Dermis microvascular lymphatic vessel endothelial cell (primary cell): ENCODE data around the gene MYH9. TPM values are rescaled to one million over a fixed set of nuclear protein-coding genes. Genes with fewer than 3 reads are reported as not detected.
"Not testable (repeated sequence)": the region's sequence is repeated elsewhere in the genome, so short reads cannot be mapped to it uniquely, and the experiment has no call there.

ENCODE experiments used
- DNase-seq, 2 donors: peaks; one replicate each; pipeline versions ENCODE4 v3.0.0 to v3.0.0-alpha.2; 2010; ENCODE audit warnings: low read depth in 2 of 2
- total RNA-seq: library from RNA; depleted of rRNA; stranded (reverse); fragments of >200 nt; gene quantifications from 2 replicates; pipeline ENCODE4 v1.2.1, GENCODE V29; 2014

Gene MYH9
- total RNA-seq, 1 donor from 2014 or later, result 455 TPM

DNA sequence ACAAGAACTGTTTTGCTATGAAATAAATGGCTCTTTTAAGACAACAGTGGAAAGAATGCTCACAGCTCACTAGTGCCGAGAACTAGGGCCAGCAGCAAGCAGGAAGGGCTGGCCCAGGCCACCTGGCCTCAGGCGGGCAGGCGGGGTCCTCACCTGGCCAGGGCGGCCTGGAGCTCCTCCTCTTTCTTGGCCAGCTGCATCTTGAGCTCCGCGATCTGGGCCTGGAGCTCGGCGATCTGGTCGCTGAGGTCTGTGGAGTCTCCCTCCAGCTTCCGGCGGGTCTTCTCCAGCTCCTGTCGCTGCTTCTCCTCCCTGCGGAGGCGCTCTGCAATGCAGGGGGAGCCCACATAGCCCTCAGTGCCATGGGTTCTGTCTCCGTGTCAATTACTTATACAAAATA is 91.1 kb downstream of the MYH9 start:
- DNase-seq, result no peak

DNA sequence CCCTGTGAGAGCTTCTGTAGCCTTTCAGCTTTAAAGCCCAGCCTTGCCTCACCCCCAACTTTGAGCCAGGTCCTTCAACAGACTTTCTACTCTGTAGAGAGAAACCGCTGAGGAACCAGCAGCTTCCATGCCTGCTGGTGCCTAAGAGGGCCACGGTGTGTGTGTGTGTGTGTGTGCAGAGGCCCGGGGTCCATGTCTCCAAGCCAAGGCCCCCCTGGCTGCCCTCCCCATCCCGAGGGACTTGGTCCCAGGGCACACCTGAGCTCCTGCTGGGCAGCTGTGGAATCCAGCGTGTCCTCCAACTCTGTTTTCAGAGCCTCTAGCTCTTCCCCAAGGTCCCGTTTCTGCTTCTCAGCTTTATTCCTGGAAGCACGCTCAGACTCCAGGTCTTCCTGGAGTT is 92.5 kb downstream of the MYH9 start:
- DNase-seq, result no peak

DNA sequence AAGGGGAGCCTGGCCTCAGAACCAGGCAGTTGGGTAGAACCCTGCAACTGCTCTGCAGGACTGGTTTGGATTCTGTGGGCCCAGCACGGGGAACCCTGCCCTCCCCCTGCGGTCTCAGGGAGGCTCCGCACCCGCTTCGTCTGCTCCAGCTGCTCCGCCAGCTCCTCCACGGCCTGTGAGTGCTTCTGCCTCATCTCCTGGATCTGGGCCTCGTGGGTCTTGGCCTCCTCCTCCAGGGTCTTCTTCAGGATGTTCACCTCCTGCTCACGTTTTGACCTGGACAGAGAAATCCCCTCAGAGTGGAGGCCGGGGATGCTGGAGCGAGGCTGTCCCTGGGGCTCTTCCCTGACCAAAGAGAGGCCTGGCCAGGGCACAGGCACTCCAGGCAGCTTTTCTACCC is 93.0 kb downstream of the MYH9 start:
- DNase-seq, result no peak

DNA sequence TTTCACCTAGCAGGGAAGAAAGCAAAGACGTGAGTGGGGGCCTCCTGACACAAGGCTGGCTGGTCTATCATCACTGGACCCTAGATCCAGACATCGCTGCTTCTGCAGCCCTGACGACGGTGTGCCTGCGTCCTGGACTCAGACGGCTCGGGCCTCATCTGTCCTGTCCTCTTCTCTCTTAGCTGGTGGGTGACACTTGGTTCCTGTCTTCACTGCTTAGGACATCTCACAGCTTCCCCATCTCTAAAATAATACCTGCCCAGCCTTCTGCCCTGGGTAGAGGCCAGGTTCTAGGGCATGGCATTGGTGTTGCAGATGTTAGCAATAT is 93.5 kb downstream of the MYH9 start:
- no peak for DNase-seq

DNA sequence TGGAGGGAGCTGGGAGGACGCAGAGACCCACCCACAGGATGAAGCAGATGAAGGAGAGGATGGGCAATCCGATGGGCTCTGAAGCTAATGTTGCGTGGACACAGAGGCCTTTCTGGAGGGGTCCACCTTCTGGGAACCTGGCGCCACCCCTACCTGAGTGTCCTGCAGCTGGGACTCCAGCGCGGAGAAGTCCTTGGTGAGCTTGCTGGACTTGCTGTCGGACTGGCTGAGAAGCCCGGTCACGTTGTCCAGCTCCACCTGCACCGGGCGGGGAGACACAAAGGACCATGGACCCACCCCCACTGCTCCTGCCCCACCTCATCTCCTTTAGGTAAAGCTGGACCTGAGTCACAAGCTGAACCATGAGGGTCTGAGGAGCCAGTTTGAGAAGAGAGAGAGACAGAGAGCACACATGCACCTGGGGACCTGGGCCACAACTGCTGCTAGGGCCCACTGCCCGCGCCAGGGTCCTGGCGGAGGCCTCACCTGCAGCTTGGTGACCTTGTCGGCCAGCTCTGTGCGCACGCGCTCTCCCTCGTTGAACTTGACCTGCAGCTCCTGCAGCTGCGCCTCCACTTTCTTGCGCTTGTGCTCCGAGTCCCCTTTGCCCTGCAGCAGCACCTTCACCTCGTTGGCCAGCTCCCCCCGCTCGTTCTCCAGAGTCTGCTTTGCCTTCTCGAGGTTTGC is 94.0 kb downstream of the MYH9 start:
- no peak for DNase-seq

DNA sequence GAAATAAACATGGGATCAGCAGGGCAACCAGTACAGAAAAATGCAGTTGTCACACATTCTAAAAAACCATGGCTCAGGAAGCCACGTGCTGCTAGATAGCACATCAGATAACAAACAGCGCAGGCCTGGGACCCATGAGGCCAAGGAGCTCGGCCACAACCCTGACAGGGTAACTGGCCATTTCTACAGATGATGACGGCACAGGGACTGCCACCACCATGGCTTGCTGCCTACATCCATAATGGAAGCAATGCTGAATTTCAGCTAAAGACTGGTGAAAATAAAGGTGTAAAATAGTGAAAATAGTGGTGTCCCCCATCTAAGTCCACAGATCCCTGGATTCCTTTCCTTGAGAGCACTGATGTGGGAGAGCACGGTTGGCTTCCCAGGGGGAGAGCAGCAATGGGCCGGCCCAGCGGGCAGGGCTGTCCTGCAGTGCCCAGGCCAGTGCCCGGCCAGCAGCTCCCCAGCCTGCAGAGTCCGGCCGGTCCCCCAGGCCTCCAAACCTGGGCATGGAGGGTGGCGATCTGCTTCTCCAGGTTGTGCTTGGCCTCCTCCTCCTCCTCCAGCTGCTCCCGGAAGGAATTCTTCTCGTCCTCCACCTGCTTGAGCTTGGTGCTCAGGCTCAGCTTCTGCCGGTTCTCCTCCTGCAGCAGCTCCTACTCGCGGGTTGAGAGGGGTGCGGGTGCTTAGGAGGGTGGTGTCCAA is 94.8 kb downstream of the MYH9 start:
- no peak for DNase-seq

DNA sequence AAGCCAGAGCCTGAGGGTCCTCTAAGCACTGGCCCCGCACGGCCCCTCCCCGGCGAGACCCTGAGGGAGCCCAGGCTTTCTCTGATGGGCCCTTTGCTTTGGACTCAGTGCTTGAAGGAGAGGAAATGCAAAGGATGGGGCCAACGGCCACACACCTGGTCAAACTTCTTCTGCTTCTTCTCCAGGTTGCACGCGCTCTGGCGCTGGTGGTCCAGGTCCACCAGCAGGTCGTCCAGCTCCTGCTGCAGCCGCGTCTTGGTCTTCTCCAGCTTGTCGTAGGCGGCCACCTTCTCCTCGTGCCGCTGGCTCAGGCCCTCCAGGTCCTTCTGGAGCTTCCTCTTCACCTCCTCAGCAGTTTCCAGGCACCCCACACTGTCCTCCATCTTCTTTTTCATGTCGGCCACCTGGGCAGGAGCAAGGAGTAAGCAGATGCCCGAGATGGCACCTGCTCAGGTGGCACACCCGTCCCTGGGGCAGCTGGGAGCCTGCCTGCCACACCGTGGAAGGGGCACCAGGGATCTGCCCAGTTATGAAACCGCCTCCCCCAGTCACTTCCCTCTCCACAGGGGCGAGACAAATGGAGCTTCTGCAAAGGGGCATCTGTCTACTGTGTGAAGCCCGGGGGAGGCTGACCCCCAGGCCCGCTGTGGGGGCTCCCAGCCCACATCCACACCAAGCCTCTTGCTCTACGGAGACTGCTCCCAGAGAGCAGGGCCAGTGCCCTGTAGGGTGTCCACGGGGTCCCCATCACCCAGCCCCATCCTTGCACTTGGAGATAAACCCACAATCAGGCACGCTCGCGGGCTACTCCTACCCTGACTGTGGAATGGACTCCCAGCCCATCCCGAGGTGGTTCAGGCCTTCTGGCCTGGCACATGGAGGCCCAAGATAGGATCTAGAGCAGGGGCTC is 95.7 kb downstream of the MYH9 start:
- DNase-seq, result no peak

DNA sequence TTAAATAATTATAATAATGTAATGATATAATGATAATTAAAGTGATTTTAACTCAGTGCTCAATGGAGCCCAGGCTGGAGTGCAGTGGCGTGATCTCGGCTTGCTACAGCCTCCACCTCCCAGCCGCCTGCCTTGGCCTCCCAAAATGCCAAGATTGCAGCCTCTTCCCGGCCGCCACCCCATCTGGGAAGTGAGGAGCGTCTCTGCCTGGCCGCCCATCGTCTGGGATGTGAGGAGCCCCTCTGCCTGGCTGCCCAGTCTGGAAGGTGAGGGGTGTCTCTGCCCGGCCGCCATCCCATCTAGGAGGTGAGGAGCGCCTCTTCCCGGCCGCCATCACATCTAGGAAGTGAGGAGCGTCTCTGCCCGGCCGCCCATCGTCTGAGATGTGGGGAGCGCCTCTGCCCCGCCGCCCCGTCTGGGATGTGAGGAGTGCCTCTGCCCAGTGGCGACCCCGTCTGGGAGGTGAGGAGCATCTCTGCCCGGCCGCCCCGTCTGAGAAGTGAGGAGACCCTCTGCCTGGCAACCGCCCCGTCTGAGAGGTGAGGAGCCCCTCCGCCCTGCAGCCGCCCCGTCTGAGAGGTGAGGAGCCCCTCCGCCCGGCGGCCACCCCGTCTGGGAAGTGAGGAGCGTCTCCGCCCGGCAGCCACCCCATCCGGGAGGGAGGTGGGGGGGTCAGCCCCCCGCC is 97.2 kb downstream of the MYH9 start:
- DNase-seq, result not testable (repeated sequence)

DNA sequence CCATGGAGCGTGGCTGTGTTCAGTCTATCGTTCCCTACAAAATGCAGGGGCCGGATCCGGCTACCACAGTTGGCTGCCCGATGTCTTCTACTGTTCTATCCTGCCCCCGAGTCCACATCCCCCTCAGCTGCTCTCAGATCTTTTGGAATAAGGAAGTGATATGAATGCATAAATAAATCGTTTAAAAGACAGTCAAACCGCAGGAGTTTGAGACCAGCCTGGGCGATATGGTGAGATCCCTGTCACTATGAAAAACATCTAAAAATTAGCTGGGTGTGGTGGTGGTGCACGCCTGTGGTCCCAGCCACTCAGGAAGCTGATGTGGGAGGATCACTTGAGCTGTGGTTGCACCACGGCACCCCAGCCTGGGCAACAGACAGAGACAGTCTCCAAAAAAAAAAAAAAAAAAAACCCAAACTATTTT is 97.8 kb downstream of the MYH9 start:
- DNase-seq, result not testable (repeated sequence)

DNA sequence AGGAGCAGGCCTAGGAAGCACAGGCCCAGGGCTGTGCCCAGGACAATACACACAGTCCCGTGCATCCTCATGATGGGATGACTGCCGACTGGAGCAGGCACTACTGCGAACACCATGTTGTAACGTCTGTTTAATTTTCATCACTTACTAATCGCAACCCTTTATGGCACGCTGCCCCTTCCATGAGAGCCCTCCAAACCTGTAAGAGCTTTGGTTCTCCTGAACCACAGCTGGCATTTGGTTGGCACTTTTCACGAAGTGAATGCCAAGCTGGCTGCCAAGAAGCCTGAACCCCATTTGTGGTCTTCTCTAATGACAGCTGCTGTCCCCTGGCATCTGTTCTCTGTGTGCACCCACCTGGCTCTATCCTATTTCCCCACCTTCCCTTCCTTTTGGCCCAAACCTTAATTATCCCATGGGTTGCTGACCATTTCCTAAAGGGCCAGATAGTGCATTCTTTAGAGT is 98.3 kb downstream of the MYH9 start:
- no peak for DNase-seq

DNA sequence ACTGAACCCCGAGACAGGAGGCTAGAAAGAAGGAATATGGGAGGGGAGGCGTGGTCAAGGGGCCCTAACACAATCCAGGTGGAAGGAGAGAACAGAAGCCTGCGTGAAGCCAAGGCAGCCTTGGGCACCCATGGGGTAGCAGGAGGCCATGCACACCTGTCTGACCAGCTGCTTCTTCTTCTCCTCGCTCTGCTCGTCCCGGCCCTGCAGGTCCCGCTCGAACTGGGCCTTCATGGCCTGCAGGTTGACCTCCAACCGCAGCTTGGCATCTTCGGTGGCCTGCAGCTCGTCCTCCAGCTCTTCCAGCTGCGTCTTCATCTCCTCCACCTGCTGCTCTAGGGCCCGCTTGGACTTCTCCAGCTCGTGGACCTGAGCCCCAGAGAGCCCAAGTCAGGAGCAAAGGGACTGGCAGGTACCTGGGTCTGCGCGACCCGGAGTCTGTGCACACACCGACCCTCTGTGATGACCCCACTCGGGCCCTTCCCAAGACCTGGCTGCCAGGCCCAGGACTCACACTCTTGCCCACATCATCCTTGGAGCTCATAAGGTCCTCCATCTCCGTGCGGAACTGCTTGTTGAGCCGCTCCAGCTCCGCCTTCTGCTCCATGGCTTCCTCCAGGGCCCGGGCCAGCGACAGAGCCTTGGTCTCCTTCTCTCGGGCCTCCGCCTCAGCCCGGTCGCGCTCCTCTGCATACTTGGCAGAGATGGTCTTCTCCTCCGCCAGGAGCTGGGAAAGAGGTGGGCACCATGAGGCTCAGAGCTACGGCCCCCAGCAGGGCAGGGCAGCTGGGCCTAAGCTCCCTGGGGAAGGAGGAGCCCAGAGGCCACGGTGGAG is 99.0 kb downstream of the MYH9 start:
- DNase-seq, result no peak

DNA sequence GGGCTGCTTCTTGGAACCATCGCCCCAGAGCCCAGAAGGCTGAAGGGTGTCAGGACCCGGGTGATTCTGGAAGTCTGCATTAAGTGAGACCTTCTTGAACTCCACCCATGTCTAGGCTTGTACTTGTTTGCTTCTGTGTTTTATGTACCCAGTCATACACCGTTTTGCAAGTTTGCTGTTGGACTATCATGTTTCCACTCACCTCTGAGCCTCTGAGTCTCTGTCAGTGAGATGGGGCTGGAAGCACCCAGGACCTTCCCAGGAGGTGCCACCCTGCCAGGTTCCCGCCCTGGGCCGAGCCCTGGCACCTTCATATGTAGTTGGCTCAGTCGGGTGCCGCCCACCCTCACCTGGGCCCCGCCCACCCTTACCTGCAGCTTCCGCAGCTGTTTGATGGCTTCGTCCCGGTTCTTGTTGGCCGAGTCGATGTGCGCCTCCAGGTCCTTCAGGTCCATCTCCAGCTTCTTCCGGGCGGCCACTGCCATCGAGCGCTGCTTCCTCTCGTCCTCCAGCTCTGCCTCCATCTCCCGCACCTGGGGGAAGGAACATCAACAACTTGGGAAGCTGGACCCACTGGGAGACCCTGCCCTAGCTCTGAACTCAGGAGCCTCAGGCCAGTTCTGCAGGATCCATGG is 99.8 kb downstream of the MYH9 start:
- no peak for DNase-seq

DNA sequence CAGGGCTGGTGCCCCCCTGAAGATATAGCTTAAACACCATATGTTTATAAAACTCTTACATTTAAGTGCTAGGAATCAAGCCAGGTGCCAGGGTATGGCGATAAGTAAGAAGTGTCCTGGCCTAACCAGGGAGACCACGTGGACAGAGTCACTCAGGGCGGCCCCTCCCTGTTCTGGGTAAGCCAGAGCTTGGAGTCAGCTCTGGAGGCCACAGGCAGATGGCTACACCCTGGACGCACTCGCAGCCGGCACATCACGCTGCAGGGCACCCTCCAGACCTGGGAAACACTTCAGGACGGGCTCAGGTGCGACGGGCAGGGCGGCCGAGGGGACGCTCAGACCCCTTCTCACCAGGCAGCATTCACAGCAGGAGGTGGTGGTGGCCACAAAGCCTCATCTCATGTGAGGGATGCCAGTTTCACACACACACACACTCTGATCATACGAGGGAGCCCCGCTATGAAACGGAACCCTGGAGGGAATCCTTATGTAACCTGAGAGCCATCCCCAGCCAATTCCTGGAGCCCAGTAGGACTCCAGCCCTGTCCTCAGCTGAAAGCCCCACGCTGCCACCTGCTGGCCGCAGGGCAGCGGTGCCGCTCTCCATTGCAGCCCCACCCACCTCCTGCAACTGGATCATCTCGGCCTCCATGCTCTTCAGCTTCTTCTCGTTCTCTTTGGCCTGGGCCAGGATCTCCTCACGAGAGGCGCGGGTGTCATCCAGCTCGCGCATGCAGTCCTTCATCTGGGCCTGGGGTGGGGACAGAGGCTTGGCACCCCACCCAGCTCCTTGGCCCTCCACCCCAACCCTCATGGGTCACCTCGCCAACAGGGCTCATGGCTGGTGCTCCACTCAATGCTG is 101.4 kb downstream of the MYH9 start:
- DNase-seq, result peak; percentile 34 to 67

DNA sequence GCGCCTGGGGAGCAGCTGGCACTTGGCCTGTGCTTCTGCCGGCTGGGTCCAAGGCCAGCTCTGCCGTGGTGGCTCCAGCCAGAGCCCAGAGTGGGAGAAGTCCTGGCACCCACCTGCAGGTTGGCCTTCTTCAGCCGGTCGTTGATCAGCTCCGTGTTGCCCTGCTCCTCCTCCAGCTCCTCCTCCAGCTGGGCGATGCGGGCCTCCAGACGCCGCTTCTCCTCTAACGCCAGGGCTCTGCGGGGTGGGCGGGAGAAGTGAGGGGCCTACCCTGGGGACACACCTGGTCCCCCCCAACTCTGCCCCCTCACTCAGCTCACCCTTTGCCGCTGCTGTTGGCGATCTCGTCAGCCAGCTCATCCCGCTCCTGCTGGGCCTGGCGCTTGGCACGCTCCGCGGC is 102.2 kb downstream of the MYH9 start:
- no peak for DNase-seq

DNA sequence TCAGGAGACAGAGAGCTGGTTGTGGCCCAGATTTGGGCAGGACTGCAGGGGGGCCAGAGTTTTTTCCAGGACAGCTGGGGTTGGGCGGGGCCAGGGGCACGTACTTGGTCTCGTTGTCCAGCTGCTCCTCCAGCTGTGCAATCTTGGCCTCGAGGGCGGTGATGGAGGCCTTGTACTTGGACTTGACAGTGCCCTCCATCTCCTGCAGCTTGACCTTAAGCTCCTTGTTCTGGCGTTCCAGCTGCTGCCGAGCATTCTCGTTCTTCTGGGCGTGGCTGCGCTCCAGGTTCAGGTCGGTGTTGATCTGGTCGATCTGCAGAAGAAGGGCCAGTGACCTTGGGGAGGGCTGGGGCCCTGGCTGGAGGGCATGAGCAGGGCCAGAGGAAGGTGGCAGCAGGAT is 102.8 kb downstream of the MYH9 start:
- no peak for DNase-seq

DNA sequence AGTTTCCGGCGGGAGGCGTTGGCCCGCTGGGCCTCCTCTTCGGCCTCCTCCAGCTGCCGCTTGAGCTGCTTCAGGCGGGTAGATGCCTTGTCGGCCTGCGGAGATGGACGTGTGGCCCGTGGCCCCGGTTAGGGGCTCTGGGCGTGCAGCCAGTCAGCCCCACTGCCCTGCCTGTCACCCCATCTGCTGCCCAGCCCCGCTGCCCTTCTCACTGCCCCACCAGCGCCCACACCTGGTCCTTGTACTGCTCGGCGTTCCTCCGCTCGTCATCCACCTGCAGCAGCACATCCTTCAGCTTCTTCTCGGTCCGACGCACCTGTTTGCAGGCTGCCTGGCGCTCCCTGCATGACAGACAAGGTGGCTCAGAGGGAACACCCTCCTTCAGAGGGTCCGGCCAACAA is 103.6 kb downstream of the MYH9 start:
- DNase-seq, result no peak

DNA sequence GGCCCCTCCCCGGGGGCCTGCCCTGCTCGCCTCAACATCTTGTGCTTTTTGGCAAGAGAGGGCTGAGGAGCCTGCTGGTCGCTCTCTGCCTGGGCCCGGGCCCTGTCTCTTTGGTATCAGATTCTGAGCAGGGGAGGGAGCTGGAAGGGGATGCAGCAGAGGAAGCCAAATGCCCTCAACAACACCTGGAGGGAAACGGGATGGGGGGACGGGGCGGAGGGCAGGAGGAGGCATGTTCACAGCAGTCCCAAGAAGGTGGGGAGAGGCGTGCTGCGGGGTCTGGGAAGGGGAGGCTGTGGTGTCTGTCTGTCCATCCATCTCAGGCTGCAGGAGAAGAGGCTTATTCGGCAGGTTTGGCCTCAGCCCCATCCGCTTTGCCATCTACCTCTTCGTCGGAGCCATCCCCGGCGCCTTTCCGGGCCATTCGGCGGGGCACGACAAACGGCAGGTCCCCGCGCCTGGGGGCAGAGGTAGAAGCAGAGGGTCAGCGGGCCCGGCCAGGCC is 105.4 kb downstream of the MYH9 start:
- no peak for DNase-seq

DNA sequence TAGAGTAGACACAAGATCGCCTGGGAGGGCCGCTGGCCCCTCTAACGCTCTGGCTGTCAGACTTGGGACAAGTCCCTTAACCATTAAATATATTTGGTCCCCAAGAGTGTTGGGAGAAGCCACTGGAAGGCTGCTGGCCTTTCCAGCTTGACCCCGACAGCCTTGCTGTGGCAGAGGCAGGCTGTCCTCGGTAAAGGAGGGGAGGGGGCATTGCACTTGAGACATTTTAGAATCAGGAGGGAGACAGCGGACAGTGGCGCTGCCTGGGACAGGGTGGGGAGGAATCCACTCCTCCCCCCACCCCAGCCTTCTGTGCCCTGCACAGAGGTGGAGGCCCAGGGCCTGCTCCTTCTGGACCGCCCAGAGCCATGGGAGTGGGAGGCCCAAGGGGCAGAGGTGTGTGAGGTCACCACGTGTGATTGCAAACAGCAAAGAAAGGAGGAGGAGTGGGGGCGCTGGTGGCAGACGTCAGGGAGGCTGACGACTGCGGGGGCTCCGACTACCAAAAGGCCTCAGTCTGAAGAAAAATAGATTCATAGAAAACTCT is 105.9 kb downstream of the MYH9 start:
- DNase-seq, result no peak

DNA sequence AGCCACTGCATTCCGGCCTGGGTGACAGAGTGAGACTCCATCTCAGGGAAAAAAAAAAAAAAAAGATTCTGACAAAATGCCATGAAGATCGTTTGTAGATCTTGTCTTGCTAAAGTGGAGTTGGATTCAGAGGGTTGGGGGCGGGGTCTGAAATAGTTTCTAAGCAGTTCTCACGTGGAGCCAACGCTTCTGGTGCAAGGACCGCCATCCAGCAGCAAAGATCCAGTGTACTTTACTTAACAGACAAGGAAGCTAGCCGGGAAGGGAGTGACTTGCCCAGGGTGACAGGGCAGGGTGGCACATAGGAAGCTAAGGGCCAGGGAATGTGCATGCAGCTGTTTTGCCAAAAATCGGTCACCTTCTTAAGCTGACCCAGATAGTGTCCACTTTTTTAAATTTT is 107.4 kb downstream of the MYH9 start:
- no peak for DNase-seq
